Chondrocyte (in vitro differentiated cells): Measurements from ENCODE around the gene TIAM2. TPM values are rescaled to one million over a fixed set of nuclear protein-coding genes. Genes with fewer than 3 reads are reported as not detected.

Experiments used
- DNase-seq: peaks from one replicate; pipeline ENCODE4 v3.0.0; 2021; ENCODE audit warnings: mixed read lengths, low spot score
- H3K27ac Mint-ChIP-seq: one replicate; pipeline ENCODE4 v1.8.0; 2021; ENCODE audit warnings: mild to moderate bottlenecking, moderate library complexity, mixed read lengths; ENCODE audit not compliant: unreplicated experiment
- H3K27me3 Mint-ChIP-seq: 2 replicates; pipeline ENCODE4 v1.8.0; 2021; ENCODE audit warnings: low read depth, mixed read lengths
- H3K36me3 Mint-ChIP-seq: 2 replicates; pipeline ENCODE4 v1.8.0; 2021; ENCODE audit warnings: low read depth, mixed read lengths
- H3K4me1 Mint-ChIP-seq: 2 replicates; pipeline ENCODE4 v1.8.0; 2021; ENCODE audit warnings: low read depth, mild to moderate bottlenecking, mixed read lengths
- H3K4me3 Mint-ChIP-seq: one replicate; pipeline ENCODE4 v1.8.0; 2021; ENCODE audit warnings: mild to moderate bottlenecking, moderate library complexity, mixed read lengths; ENCODE audit not compliant: unreplicated experiment
- H3K9me3 Mint-ChIP-seq: 2 replicates; pipeline ENCODE4 v1.8.0; 2021; ENCODE audit warnings: low read depth, mixed read lengths
- CTCF ChIP-seq: fragments of 200-600 bp; sonication (generic); IDR thresholded peaks from 2 replicates; pipeline ENCODE4 v1.5.0; 2021; ENCODE audit warnings: antibody characterized with exemption, mild to moderate bottlenecking, moderate library complexity
- total RNA-seq: library from RNA; stranded (reverse); gene quantifications from 3 replicates; pipeline ENCODE4 v1.2.1, GENCODE V29; 2021

The TIAM2 gene
- total RNA-seq, 1 donor from 2014 or later = 13.8 TPM

GRCh38 chr6:155187994-155188706, 193.0 kb downstream of the TIAM2 start:
- peaks cover 56% of the 10 kb centered on the region for H3K4me1 Mint-ChIP-seq

GRCh38 chr6:155188707-155189496, 193.8 kb downstream of the TIAM2 start:
- no peaks in the 10 kb centered on the region for H3K27me3 Mint-ChIP-seq
- no peaks in the 10 kb centered on the region for H3K36me3 Mint-ChIP-seq
- no peak for DNase-seq
- H3K4me3 Mint-ChIP-seq = peak overlapping the region; percentile 29
- peaks cover 53% of the 10 kb centered on the region for H3K4me1 Mint-ChIP-seq
- H3K27ac Mint-ChIP-seq = peak overlapping the region; percentile 83
- no peak for TF ChIP-seq CTCF
- no peaks in the 10 kb centered on the region for H3K9me3 Mint-ChIP-seq

More at GRCh38 chr6:155187994-155188706, 193.0 kb downstream of the TIAM2 start:
- Mint-ChIP-seq H3K27ac (peak overlapping the region; percentile 83), H3K4me3 (no peak overlapping the region), H3K36me3 (no peaks in the 10 kb centered on the region), H3K9me3 (no peaks in the 10 kb centered on the region), H3K27me3 (no peaks in the 10 kb centered on the region)
- no peak for TF ChIP-seq CTCF
- DNase-seq = no peak

GRCh38 chr6:155190677-155191076, 195.6 kb downstream of the TIAM2 start:
- Mint-ChIP-seq H3K27me3 (no peaks in the 10 kb centered on the region), H3K4me1 (peaks cover 50% of the 10 kb centered on the region), H3K4me3 (no peak overlapping the region), H3K27ac (peak overlapping the region; percentile 83), H3K9me3 (no peaks in the 10 kb centered on the region), H3K36me3 (no peaks in the 10 kb centered on the region)
- DNase-seq = no peak
- TF ChIP-seq CTCF = no peak

- DNase-seq = no peak
- H3K27ac Mint-ChIP-seq = no peak overlapping the region
- no peaks in the 10 kb centered on the region for H3K27me3 Mint-ChIP-seq
- no peak overlapping the region for H3K4me3 Mint-ChIP-seq
- H3K36me3 Mint-ChIP-seq = peaks cover 2% of the 10 kb centered on the region
- H3K4me1 Mint-ChIP-seq = peaks cover 26% of the 10 kb centered on the region
- TF ChIP-seq CTCF = no peak
- H3K9me3 Mint-ChIP-seq = no peaks in the 10 kb centered on the region
Measured at GRCh38 chr6:155193526-155193925, 198.4 kb downstream of the TIAM2 start.

- Mint-ChIP-seq H3K4me1 (peaks cover 17% of the 10 kb centered on the region), H3K36me3 (peaks cover 2% of the 10 kb centered on the region), H3K9me3 (no peaks in the 10 kb centered on the region), H3K4me3 (no peak overlapping the region), H3K27me3 (no peaks in the 10 kb centered on the region), H3K27ac (no peak overlapping the region)
- no peak for DNase-seq
- no peak for TF ChIP-seq CTCF
Measured at GRCh38 chr6:155194399-155194798, 199.3 kb downstream of the TIAM2 start.
